Measurements from ENCODE around the gene CYP4A22.
"Not testable (repeated sequence)": the region's sequence is repeated elsewhere in the genome, so short reads cannot be mapped to it uniquely, and the experiment has no call there.

The CYP4A22 gene

GRCh38 chr1:47147047-47147785 is 10.0 kb downstream of the CYP4A22 start:
- no peak for DNase-seq
- intact Hi-C loops (cut with DNase I), result no loop called here

- intact Hi-C loops (cut with DNase I); DNase-seq: not testable (repeated sequence)
Measured at GRCh38 chr1:47149162-47149561, 11.9 kb downstream of the CYP4A22 start.

GRCh38 chr1:47156457-47156856 is 19.2 kb downstream of the CYP4A22 start:
- DNase-seq; intact Hi-C loops (cut with DNase I): not testable (repeated sequence)

GRCh38 chr1:47157957-47158356 is 20.7 kb downstream of the CYP4A22 start:
- intact Hi-C loops (cut with DNase I); DNase-seq: not testable (repeated sequence)

GRCh38 chr1:47160716-47161115 is 23.5 kb downstream of the CYP4A22 start:
- no peak for DNase-seq
- intact Hi-C loops (cut with DNase I), result no loop called here

GRCh38 chr1:47161298-47162040 is 24.2 kb downstream of the CYP4A22 start:
- no peak for DNase-seq
- intact Hi-C loops (cut with DNase I), result no loop called here

GRCh38 chr1:47164552-47164951 is 27.3 kb downstream of the CYP4A22 start:
- intact Hi-C loops (cut with DNase I), result no loop called here
- no peak for DNase-seq

- intact Hi-C loops (cut with DNase I), result no loop called here
- no peak for DNase-seq
Measured at GRCh38 chr1:47172782-47173181, 35.5 kb downstream of the CYP4A22 start.

GRCh38 chr1:47174656-47175020 is 37.4 kb downstream of the CYP4A22 start:
- intact Hi-C loops (cut with DNase I), result no loop called here
- DNase-seq, result no peak

GRCh38 chr1:47175227-47175934 is 38.1 kb downstream of the CYP4A22 start:
- intact Hi-C loops (cut with DNase I), result no loop called here
- DNase-seq, result peak in 41 of 42 donors; percentile 22 to 87 (median 69)

- DNase-seq, result peak in 1 of 42 donors; percentile 25
- intact Hi-C loops (cut with DNase I), result no loop called here
Measured at GRCh38 chr1:47178020-47178419, 40.8 kb downstream of the CYP4A22 start.

GRCh38 chr1:47178654-47179016 is 41.4 kb downstream of the CYP4A22 start:
- DNase-seq, result peak in 1 of 42 donors; percentile 20
- intact Hi-C loops (cut with DNase I), result no loop called here

- peak; percentile 72 to 93 (median 84) for DNase-seq
- intact Hi-C loops (cut with DNase I), result no loop called here
Measured at GRCh38 chr1:47179017-47179987, 42.1 kb downstream of the CYP4A22 start.

GRCh38 chr1:47179988-47180563 is 42.8 kb downstream of the CYP4A22 start:
- DNase-seq, result peak in 1 of 42 donors; percentile 14
- intact Hi-C loops (cut with DNase I), result no loop called here

- intact Hi-C loops (cut with DNase I), result no loop called here
- DNase-seq, result peak in 2 of 42 donors; percentile 19 to 38
Measured at GRCh38 chr1:47180603-47181094, 43.4 kb downstream of the CYP4A22 start.

GRCh38 chr1:47181095-47181954 is 44.1 kb downstream of the CYP4A22 start:
- intact Hi-C loops (cut with DNase I), result no loop called here
- DNase-seq, result peak in 1 of 42 donors; percentile 14

- intact Hi-C loops (cut with DNase I), result no loop called here
- DNase-seq, result no peak
Measured at GRCh38 chr1:47181955-47182675, 44.9 kb downstream of the CYP4A22 start.

All from head of caudate nucleus (tissue), 42 donors.